Neural crest cell (in vitro differentiated cells): Measurements from ENCODE around the gene C9orf85. TPM values are rescaled to one million over a fixed set of nuclear protein-coding genes. Genes with fewer than 3 reads are reported as not detected.

ENCODE experiments used
- DNase-seq: peaks from one replicate; pipeline ENCODE4 v3.0.0; 2021; ENCODE audit warnings: low read depth, mixed read lengths, low spot score
- H3K27ac Mint-ChIP-seq: one replicate; pipeline ENCODE4 v1.8.0; 2021; ENCODE audit warnings: mild to moderate bottlenecking, mixed read lengths; ENCODE audit not compliant: unreplicated experiment
- H3K27me3 Mint-ChIP-seq: 2 replicates; pipeline ENCODE4 v1.8.0; 2021; ENCODE audit warnings: low read depth, mild to moderate bottlenecking, mixed read lengths
- H3K36me3 Mint-ChIP-seq: 2 replicates; pipeline ENCODE4 v1.8.0; 2021; ENCODE audit warnings: low read depth, mild to moderate bottlenecking, mixed read lengths
- H3K4me1 Mint-ChIP-seq: 2 replicates; pipeline ENCODE4 v1.8.0; 2021; ENCODE audit warnings: mixed read lengths
- H3K4me3 Mint-ChIP-seq: one replicate; pipeline ENCODE4 v1.8.0; 2021; ENCODE audit warnings: mild to moderate bottlenecking, mixed read lengths
- H3K9me3 Mint-ChIP-seq: 2 replicates; pipeline ENCODE4 v1.8.0; 2021; ENCODE audit warnings: mixed read lengths
- CTCF ChIP-seq: fragments of 200-600 bp; sonication (generic); conservative IDR thresholded peaks from 2 replicates; pipeline ENCODE4 v1.5.0; 2021; ENCODE audit warnings: antibody characterized with exemption, mild to moderate bottlenecking
- total RNA-seq: library from RNA; stranded (reverse); gene quantifications from 2 replicates; pipeline ENCODE4 v1.2.1, GENCODE V29; 2021

C9orf85 gene
- total RNA-seq, 1 donor from 2014 or later = 13.4 TPM

GRCh38 chr9:71925834-71926233, 14.4 kb downstream of the C9orf85 start:
- TF ChIP-seq CTCF = no peak
- H3K27ac Mint-ChIP-seq = no peak overlapping the region
- H3K9me3 Mint-ChIP-seq = no peaks in the 10 kb centered on the region
- no peaks in the 10 kb centered on the region for H3K27me3 Mint-ChIP-seq
- H3K36me3 Mint-ChIP-seq = peaks cover 5% of the 10 kb centered on the region
- DNase-seq = no peak
- H3K4me3 Mint-ChIP-seq = no peak overlapping the region
- peaks cover 8% of the 10 kb centered on the region for H3K4me1 Mint-ChIP-seq

GRCh38 chr9:71928376-71928775, 16.9 kb downstream of the C9orf85 start:
- no peak for TF ChIP-seq CTCF
- no peak for DNase-seq
- Mint-ChIP-seq H3K27me3 (no peaks in the 10 kb centered on the region), H3K4me3 (no peak overlapping the region), H3K9me3 (no peaks in the 10 kb centered on the region), H3K27ac (no peak overlapping the region), H3K4me1 (peaks cover 8% of the 10 kb centered on the region), H3K36me3 (peaks cover 4% of the 10 kb centered on the region)

GRCh38 chr9:71928806-71929205, 17.4 kb downstream of the C9orf85 start:
- DNase-seq = no peak
- no peaks in the 10 kb centered on the region for H3K27me3 Mint-ChIP-seq

GRCh38 chr9:71929223-71929622, 17.8 kb downstream of the C9orf85 start:
- H3K9me3 Mint-ChIP-seq = no peaks in the 10 kb centered on the region
- DNase-seq = no peak
- peaks cover 8% of the 10 kb centered on the region for H3K4me1 Mint-ChIP-seq
- no peak overlapping the region for H3K4me3 Mint-ChIP-seq
- no peaks in the 10 kb centered on the region for H3K27me3 Mint-ChIP-seq
- no peak overlapping the region for H3K27ac Mint-ChIP-seq
- H3K36me3 Mint-ChIP-seq = peaks cover 4% of the 10 kb centered on the region
- no peak for TF ChIP-seq CTCF

More at GRCh38 chr9:71928806-71929205, 17.4 kb downstream of the C9orf85 start:
- TF ChIP-seq CTCF = no peak
- H3K4me3 Mint-ChIP-seq = no peak overlapping the region
- no peak overlapping the region for H3K27ac Mint-ChIP-seq
- H3K4me1 Mint-ChIP-seq = peaks cover 8% of the 10 kb centered on the region
- peaks cover 4% of the 10 kb centered on the region for H3K36me3 Mint-ChIP-seq
- no peaks in the 10 kb centered on the region for H3K9me3 Mint-ChIP-seq

- Mint-ChIP-seq H3K4me1 (peaks cover 8% of the 10 kb centered on the region), H3K27me3 (no peaks in the 10 kb centered on the region), H3K9me3 (no peaks in the 10 kb centered on the region), H3K4me3 (no peak overlapping the region), H3K36me3 (peaks cover 4% of the 10 kb centered on the region), H3K27ac (no peak overlapping the region)
- no peak for TF ChIP-seq CTCF
- DNase-seq = no peak
Observed at GRCh38 chr9:71929791-71930440, 18.5 kb downstream of the C9orf85 start.
